ENCODE measurements around the gene SNRPA1.

Gene SNRPA1

DNA sequence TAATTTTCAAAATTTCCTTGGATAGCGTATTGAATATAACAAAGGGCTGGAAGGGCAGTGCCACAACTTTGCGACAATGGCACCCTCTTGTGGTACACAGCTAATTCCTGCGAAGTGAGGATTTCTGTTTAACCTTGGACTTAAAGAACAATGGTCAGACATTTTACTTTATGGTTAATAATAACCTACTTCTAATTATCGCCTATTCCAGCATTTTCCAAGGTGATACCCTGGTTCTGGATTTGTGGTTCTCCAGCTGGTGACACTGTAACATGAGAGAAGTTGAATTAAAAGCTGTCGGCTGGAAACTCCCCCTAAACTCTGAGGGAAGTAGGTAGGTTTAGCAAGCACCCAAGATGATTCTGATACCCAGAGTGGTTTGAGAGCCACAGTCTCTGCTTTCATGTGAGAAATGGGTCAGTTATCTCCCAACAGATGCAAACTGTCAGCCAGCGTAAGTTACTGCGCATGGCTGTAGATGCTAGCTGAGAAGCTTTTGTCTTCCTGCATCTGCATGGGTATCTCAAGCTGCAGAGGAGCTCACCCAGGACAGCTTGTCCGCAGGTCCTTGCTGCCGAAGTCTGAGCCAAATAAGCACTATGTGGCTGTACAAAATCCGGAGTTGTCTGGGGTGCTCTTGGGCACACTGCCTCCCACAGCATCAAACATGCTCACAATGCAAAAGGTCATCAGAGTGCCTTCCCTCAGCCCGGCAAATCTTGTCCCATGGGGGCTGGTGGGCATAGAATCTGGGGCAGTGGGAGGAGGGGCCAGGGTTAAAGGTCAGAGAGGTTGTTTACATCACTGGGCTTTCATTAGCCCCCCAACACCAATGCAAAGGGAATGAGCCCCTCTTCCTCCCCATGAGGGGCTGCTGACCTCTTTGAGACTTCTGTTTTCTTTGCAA lies 36.6 kb downstream of the SNRPA1 start:
- DNase-seq = peak; percentile 72
- no peaks in the 10 kb centered on the region for H3K9me3 ChIP-seq
- TF ChIP-seq, protein P1, sequence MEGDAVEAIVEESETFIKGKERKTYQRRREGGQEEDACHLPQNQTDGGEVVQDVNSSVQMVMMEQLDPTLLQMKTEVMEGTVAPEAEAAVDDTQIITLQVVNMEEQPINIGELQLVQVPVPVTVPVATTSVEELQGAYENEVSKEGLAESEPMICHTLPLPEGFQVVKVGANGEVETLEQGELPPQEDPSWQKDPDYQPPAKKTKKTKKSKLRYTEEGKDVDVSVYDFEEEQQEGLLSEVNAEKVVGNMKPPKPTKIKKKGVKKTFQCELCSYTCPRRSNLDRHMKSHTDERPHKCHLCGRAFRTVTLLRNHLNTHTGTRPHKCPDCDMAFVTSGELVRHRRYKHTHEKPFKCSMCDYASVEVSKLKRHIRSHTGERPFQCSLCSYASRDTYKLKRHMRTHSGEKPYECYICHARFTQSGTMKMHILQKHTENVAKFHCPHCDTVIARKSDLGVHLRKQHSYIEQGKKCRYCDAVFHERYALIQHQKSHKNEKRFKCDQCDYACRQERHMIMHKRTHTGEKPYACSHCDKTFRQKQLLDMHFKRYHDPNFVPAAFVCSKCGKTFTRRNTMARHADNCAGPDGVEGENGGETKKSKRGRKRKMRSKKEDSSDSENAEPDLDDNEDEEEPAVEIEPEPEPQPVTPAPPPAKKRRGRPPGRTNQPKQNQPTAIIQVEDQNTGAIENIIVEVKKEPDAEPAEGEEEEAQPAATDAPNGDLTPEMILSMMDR (IDR thresholded peaks at IDR 0.05; ENCODE audit: low read depth, low read length) = peak; percentile 90

DNA sequence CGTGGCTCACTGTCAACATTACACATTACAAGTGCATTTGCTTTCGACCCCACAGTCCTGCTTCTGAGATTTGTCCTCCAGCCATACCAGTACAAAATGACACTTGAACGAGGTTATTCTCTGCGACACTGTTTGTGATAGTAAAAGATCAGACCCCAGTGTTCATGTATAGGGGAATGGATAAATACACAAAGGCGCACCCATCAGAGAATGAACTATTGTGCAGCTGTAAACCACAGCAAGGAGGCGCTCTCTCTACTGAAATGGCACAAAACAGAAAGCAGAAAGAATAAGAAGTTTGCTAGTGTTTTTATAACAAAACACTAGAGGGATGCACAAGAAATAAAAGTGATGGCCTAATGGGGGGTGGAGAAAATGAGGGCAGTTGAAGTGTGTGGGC lies 38.3 kb downstream of the SNRPA1 start:
- TF ChIP-seq, protein P1 (IDR thresholded peaks at IDR 0.05; ENCODE audit: low read depth, low read length) = peak; percentile 58
- Histone ChIP-seq H3K4me3 (ENCODE audit: low read depth, low read length) (no peak overlapping the region), H3K4me1 (peaks cover 10% of the 10 kb centered on the region), H3K36me3 (no peaks in the 10 kb centered on the region), H3K9me3 (no peaks in the 10 kb centered on the region), H3K27me3 (no peaks in the 10 kb centered on the region)
- DNase-seq = no peak

More for the DNA sequence above, 36.6 kb downstream of the SNRPA1 start:
- H3K27me3 ChIP-seq = no peaks in the 10 kb centered on the region
- no peaks in the 10 kb centered on the region for H3K36me3 ChIP-seq
- H3K4me3 ChIP-seq (ENCODE audit: low read depth, low read length) = no peak overlapping the region
- H3K4me1 ChIP-seq = peaks cover 10% of the 10 kb centered on the region

DNA sequence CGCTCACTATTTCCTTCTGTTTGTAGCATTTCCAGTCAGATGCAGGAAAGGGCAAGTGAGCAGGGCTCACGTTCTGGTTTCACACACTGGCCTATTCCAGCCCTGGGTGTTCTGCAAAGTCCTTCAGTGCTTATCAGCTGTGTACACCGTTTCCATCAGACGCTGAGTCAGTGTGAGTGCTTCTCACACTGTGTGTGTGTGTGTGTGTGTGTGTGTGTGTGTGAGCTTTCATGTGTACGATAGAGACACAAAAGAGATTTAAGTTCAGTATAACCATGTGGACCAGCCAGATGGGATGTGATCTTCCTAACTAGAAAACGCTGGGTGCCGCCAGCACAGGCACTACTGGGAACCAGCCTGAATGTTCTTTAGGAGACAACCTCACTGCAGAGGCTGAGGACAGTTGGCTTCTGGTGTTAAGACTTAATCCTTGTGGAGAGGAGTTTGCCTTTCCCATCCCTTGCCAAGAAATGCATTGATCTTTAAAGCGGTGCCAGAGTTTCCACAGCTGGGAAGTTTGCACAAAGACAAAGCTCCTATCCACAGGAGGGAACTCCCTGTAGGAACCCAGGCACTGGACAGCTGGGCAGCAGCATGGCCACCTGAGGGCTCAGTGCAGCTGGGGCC lies 39.3 kb downstream of the SNRPA1 start:
- Histone ChIP-seq H3K27me3 (no peaks in the 10 kb centered on the region), H3K4me3 (ENCODE audit: low read depth, low read length) (no peak overlapping the region), H3K4me1 (peaks cover 10% of the 10 kb centered on the region), H3K36me3 (no peaks in the 10 kb centered on the region), H3K9me3 (no peaks in the 10 kb centered on the region)
- peak; percentile 44 for DNase-seq
- TF ChIP-seq, protein P1 (IDR thresholded peaks at IDR 0.05; ENCODE audit: low read depth, low read length) = no peak

DNA sequence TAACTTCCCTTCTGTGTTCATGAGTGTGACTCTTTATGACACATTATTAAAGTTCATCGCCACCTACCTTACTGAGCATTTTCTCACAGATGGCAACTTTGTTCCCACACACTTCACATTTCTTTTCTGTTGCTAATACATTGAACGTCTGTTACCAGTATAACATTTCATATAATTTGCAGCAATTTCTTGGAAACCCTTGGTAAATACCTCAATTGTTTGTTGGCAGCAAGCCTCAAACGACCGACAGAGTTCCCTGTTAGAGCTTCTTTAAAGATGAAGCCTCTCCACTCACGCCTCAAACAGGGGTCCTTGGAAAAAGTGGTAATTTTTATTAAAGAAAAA lies 40.0 kb downstream of the SNRPA1 start:
- H3K4me3 ChIP-seq (ENCODE audit: low read depth, low read length) = no peak overlapping the region
- H3K9me3 ChIP-seq = no peaks in the 10 kb centered on the region
- DNase-seq = no peak
- peaks cover 10% of the 10 kb centered on the region for H3K4me1 ChIP-seq
- H3K36me3 ChIP-seq = no peaks in the 10 kb centered on the region
- H3K27me3 ChIP-seq = no peaks in the 10 kb centered on the region
- TF ChIP-seq, protein P1 (IDR thresholded peaks at IDR 0.05; ENCODE audit: low read depth, low read length) = no peak

GRCh38 chr15:101254157-101255050 lies 40.6 kb downstream of the SNRPA1 start:
- Histone ChIP-seq H3K4me3 (ENCODE audit: low read depth, low read length) (no peak overlapping the region), H3K27me3 (no peaks in the 10 kb centered on the region), H3K9me3 (no peaks in the 10 kb centered on the region), H3K36me3 (no peaks in the 10 kb centered on the region), H3K4me1 (peaks cover 10% of the 10 kb centered on the region)
- DNase-seq = no peak
- TF ChIP-seq, protein P1 (IDR thresholded peaks at IDR 0.05; ENCODE audit: low read depth, low read length) = peak; percentile 28

Data from BE2C (cell line).